ENCODE results near the gene THRA. TPM values are rescaled to one million over a fixed set of nuclear protein-coding genes. Genes with fewer than 3 reads are reported as not detected.

THRA gene
- total RNA-seq, 1 experiment from 2014 or later = 29.3 TPM

DNA sequence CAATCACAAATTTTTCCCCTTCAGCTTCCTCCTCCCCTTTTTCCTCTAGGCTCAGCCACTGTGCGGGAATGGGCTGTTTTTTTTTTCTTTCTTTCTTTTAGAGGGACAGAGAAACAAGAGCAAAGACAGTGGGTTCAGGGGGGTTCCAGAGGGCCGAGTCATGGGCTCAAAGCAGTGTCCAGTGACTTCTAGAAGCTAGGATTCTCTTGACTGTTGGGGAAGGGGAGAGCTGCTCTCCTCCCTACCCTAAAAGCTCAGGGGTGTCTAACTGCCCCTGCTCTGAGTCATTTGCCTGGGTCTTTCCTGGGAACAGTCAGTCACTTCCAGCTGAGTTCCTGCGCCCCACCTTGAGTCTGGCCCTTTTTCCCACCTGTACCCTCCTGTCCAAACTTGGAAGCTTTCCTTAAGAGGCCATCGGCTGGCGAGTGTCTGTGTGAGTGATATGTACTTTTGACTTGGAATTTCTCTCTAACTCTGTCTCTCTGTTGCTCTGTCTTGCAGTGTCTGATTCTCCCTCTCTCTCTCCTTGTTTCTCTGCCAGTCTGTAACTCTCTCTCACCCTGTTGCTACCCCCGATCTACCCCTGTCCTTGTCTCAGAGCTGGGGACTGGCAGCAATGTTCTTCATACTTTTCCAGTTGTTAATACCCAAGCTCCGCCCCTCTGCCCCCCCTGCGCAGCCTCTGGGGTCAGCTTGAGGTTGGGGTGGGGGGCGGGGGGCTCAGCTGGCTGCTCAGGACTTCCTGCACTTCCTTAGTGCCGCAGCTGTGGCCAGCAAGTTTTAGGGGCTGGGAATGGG is 2.4 kb downstream of the THRA start:
- intact Hi-C loops (cut with micrococcal nuclease; ENCODE audit: unreplicated experiment) = no loop called here
- CTCF ChIA-PET = interaction anchor here (0.9 to 5.6 kb wide), 5 partner anchors 8 to 103 kb away, joined by 3 to 66 read pairs (median 7); partner anchors contain the start of gene MED24
- DNase-seq = no peak
- Mint-ChIP-seq H3K27ac (ENCODE audit: unreplicated experiment) (no peak overlapping the region), H3K4me3 (ENCODE audit: unreplicated experiment) (peak overlapping the region; percentile 15), H3K36me3 (ENCODE audit: insufficient read depth, unreplicated experiment) (peaks cover 8% of the 10 kb centered on the region), H3K27me3 (ENCODE audit: insufficient read depth, unreplicated experiment) (no peaks in the 10 kb centered on the region), H3K4me1 (ENCODE audit: low read depth, unreplicated experiment) (peaks cover 49% of the 10 kb centered on the region), H3K9me3 (ENCODE audit: unreplicated experiment) (no peaks in the 10 kb centered on the region)
- BruUV-seq (replicated peaks) = no TSS peak
- Histone ChIP-seq H3K4me3 (ENCODE audit: low read depth, low read length) (no peak overlapping the region), H3K27me3 (replicated peaks; ENCODE audit: control insufficient read depth, insufficient read depth, low read length) (no peaks in the 10 kb centered on the region), H3K36me3 (ENCODE audit: control insufficient read depth, insufficient read depth, low read length) (no peaks in the 10 kb centered on the region), H3K4me1 (peaks cover 49% of the 10 kb centered on the region), H3K9me3 (no peaks in the 10 kb centered on the region)
- POLR2A ChIA-PET = interaction anchor here (0.6 to 0.7 kb wide), 2 partner anchors 47 to 50 kb away, joined by 3 to 4 read pairs; no protein-coding TSS in a partner anchor
- no peak for TF ChIP-seq CTCF (IDR thresholded peaks at IDR 0.05; ENCODE audit: insufficient read depth in 1 of 2, low read depth in 1 of 2, low read length in 1 of 2, severe bottlenecking in 1 of 2, unreplicated experiment in 1 of 2)

- no TSS peak for BruUV-seq (replicated peaks)
- H3K4me1 ChIP-seq = peaks cover 56% of the 10 kb centered on the region
Measured at GRCh38 chr17:40065769-40066510, 3.2 kb downstream of the THRA start.

More at GRCh38 chr17:40065769-40066510, 3.2 kb downstream of the THRA start:
- Mint-ChIP-seq H3K4me3 (ENCODE audit: unreplicated experiment) (peak overlapping the region; percentile 15), H3K36me3 (ENCODE audit: insufficient read depth, unreplicated experiment) (peaks cover 8% of the 10 kb centered on the region), H3K9me3 (ENCODE audit: unreplicated experiment) (no peaks in the 10 kb centered on the region), H3K27me3 (ENCODE audit: insufficient read depth, unreplicated experiment) (no peaks in the 10 kb centered on the region), H3K27ac (ENCODE audit: unreplicated experiment) (no peak overlapping the region), H3K4me1 (ENCODE audit: low read depth, unreplicated experiment) (peaks cover 55% of the 10 kb centered on the region)
- intact Hi-C loops (cut with micrococcal nuclease; ENCODE audit: unreplicated experiment) = no loop called here
- H3K4me3 ChIP-seq (ENCODE audit: low read depth, low read length) = no peak overlapping the region
- H3K9me3 ChIP-seq = no peaks in the 10 kb centered on the region
- TF ChIP-seq CTCF (IDR thresholded peaks at IDR 0.05; ENCODE audit: insufficient read depth in 1 of 2, low read depth in 1 of 2, low read length in 1 of 2, severe bottlenecking in 1 of 2, unreplicated experiment in 1 of 2) = no peak
- CTCF ChIA-PET = interaction anchor here (0.6 to 5.6 kb wide), 6 partner anchors 9 to 1428 kb away, joined by 3 to 66 read pairs (median 4); partner anchors contain the start of gene MED24
- DNase-seq = no peak
- POLR2A ChIA-PET = interaction anchor here (0.6 to 1.2 kb wide), 3 partner anchors 11 to 49 kb away, joined by 3 to 5 read pairs (median 4); partner anchors contain the start of gene MED24
- H3K27me3 ChIP-seq (replicated peaks; ENCODE audit: control insufficient read depth, insufficient read depth, low read length) = no peaks in the 10 kb centered on the region
- H3K36me3 ChIP-seq (ENCODE audit: control insufficient read depth, insufficient read depth, low read length) = no peaks in the 10 kb centered on the region

Data from Caco-2 (cell line).